Central memory CD8-positive, alpha-beta T cell (primary cell): Measurements from ENCODE around the gene GK2.

ENCODE experiments used
- ATAC-seq: fragments of 150-1000 bp; cut with Tn5 transposase; replicated peaks from 2 replicates; pipeline ENCODE4 v1.10.0; 2022; ENCODE audit warnings: mild to moderate bottlenecking, moderate FRiP score, moderate number of reproducible peaks; ENCODE audit not compliant: poor library complexity, severe bottlenecking; ENCODE audit errors: extremely low read depth
- DNase-seq, 2 donors: peaks; one replicate each; pipeline ENCODE4 v3.0.0; 2021; ENCODE audit warnings: low spot score in 2 of 2
- H3K27ac Mint-ChIP-seq: one replicate; pipeline ENCODE4 v1.8.0; 2022; ENCODE audit warnings: low read depth, mild to moderate bottlenecking, moderate library complexity, mixed read lengths
- H3K27me3 Mint-ChIP-seq: one replicate; pipeline ENCODE4 v1.8.0; 2022; ENCODE audit warnings: mixed read lengths
- H3K36me3 Mint-ChIP-seq: one replicate; pipeline ENCODE4 v1.8.0; 2022; ENCODE audit warnings: mild to moderate bottlenecking, moderate library complexity, mixed read lengths; ENCODE audit not compliant: insufficient read depth
- H3K4me1 Mint-ChIP-seq: one replicate; pipeline ENCODE4 v1.8.0; 2022; ENCODE audit warnings: mixed read lengths
- H3K4me3 Mint-ChIP-seq: one replicate; pipeline ENCODE4 v1.8.0; 2022; ENCODE audit warnings: mild to moderate bottlenecking, moderate library complexity, mixed read lengths
- H3K9me3 Mint-ChIP-seq: one replicate; pipeline ENCODE4 v1.8.0; 2022; ENCODE audit warnings: mixed read lengths

The GK2 gene

DNA sequence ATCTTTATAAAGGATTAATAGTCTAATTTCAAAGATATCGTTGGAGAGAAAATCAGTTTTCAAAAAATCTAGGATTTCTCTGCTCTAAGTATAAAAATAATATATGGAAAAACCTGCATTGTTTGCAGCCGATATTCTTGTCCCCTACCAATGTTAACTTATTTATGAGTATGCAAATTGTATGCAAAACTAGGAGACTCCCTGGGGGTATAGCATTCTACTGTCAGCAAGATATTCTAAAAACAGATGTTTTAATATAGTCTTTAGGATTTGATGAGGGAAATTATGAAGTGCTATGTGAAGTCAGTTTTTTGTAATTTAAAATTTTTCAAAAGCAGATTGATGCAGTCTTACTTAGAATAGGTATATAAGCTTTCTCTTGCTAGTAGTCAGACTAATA lies 40.9 kb downstream of the GK2 start:
- no peak overlapping the region for H3K4me3 Mint-ChIP-seq
- H3K27ac Mint-ChIP-seq: no peak overlapping the region
- H3K36me3 Mint-ChIP-seq: no peaks in the 10 kb centered on the region
- no peak for ATAC-seq
- no peak for DNase-seq
- no peaks in the 10 kb centered on the region for H3K9me3 Mint-ChIP-seq
- H3K4me1 Mint-ChIP-seq: no peaks in the 10 kb centered on the region
- no peaks in the 10 kb centered on the region for H3K27me3 Mint-ChIP-seq

DNA sequence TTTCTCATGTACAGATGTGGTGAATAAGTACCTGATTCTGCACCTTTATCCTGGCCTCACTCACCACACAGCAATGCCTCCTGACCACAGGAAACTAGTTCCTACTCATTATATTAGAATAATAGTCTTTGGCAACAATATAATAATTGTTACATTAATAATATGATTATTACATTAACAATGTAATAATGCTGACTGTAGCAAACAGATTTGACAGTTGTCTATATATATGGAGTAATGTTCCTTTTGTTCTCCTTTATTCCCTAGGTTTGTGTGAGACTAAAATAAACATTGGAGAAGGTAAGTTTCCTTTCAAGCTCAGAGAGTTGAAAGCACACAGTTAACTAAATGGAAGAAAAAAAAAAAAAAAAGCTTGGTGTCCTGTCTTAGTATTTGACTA lies 41.6 kb downstream of the GK2 start:
- DNase-seq: no peak
- Mint-ChIP-seq H3K4me1 (no peaks in the 10 kb centered on the region), H3K27ac (no peak overlapping the region), H3K36me3 (no peaks in the 10 kb centered on the region), H3K4me3 (no peak overlapping the region), H3K27me3 (no peaks in the 10 kb centered on the region), H3K9me3 (no peaks in the 10 kb centered on the region)
- ATAC-seq: no peak

DNA sequence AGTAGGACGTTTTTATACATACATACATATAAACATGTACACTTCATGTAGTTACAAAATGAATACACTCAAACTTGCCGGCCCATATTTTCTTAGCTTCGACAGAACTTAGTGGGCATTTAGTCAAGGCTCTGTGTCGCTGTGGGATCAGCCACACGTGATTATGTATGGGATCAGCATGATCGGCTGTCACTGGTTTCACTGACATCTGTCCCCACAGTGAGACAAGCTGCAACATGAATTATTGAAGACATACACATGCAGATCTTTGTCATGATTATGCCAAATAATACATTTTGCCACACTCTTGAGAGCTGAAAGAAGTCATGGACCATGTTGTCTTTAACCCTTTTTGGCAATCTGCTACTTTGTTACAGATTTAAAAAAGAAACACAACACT lies 44.0 kb downstream of the GK2 start:
- Mint-ChIP-seq H3K4me1 (no peaks in the 10 kb centered on the region), H3K27me3 (no peaks in the 10 kb centered on the region), H3K4me3 (no peak overlapping the region), H3K9me3 (no peaks in the 10 kb centered on the region), H3K27ac (no peak overlapping the region), H3K36me3 (no peaks in the 10 kb centered on the region)
- ATAC-seq: no peak
- DNase-seq: no peak

DNA sequence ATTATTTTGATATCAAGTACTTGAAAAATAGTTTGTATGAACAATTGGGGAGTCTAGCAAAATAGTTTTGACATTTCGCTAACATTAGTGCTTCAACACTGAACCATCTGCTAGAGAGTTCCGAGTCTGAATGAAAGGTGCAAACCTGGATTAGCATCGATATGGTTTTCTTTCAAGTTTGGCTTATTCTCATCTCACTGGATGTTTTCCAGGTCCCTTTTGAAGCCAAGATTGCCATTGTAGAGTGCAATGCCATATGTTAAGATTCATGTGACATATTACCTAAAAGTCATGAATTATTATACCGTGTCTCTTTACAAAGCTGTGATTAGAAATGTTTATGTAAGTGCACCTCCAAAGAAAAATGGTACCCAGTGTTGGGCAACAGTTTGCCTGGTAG lies 45.4 kb downstream of the GK2 start:
- no peaks in the 10 kb centered on the region for H3K36me3 Mint-ChIP-seq
- ATAC-seq (no peak), DNase-seq (no peak)
- no peaks in the 10 kb centered on the region for H3K9me3 Mint-ChIP-seq
- H3K27me3 Mint-ChIP-seq: no peaks in the 10 kb centered on the region
- no peaks in the 10 kb centered on the region for H3K4me1 Mint-ChIP-seq
- no peak overlapping the region for H3K4me3 Mint-ChIP-seq
- no peak overlapping the region for H3K27ac Mint-ChIP-seq

DNA sequence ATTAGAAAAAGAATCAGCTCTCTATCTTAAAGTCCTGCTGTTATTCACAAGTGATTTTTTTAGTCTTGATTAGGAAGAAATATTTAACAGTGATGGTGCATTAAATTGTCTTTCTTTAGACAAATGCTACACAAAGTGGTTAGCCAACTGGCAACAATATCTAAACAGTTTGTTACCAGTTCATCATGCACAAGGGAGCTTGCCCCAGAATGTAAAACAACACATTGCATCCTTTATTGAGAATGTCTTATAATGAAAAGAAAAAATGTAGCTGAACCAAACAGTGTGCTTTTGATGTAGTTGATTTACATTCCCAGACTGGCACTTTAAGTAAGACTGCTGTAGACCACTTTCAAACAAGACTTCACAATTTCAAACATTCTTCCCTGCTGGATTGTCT lies 48.0 kb downstream of the GK2 start:
- H3K4me1 Mint-ChIP-seq: no peaks in the 10 kb centered on the region
- H3K4me3 Mint-ChIP-seq: no peak overlapping the region
- no peaks in the 10 kb centered on the region for H3K27me3 Mint-ChIP-seq
- H3K36me3 Mint-ChIP-seq: no peaks in the 10 kb centered on the region
- H3K27ac Mint-ChIP-seq: no peak overlapping the region
- ATAC-seq (no peak), DNase-seq (no peak)
- no peaks in the 10 kb centered on the region for H3K9me3 Mint-ChIP-seq

DNA sequence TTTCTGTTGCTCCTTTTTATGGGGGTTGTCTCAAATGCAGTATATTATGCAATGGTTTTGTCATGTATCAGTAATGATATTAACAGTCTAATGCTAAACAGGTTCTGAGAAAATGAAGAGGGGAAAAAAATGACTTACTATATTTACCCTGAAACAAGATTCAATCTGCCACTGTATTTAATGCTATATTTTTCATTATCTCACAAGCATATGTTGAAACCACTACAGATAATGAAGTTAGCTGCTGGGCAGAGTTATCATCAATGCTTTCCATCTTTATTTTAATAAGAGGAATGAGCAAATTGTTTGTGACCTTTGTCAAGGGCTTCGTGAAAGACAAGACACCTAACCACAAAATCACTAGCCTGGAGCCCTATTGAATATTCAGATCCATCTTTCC lies 49.6 kb downstream of the GK2 start:
- Mint-ChIP-seq H3K9me3 (no peaks in the 10 kb centered on the region), H3K4me1 (no peaks in the 10 kb centered on the region), H3K27me3 (no peaks in the 10 kb centered on the region), H3K27ac (no peak overlapping the region), H3K36me3 (no peaks in the 10 kb centered on the region), H3K4me3 (no peak overlapping the region)
- DNase-seq (no peak), ATAC-seq (no peak)

DNA sequence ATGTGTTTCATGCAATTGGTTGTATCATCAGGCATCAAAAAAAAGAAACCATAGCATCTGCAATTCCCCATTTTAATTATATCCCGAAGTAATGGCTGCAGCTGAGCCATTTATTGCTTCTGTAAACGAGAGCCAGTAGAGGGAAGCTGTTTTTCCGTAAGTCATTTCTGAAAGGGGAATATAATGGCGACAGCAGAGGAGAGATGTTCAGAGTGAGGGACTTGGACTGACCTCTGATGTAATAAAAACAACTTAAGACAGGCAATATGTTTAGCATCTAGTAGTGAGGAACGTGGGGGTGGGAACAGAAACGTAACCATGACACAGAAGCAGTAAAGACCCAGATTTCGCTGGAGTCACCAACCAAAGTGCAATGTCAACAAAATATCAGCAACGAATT lies 50.7 kb downstream of the GK2 start:
- H3K9me3 Mint-ChIP-seq: no peaks in the 10 kb centered on the region
- no peak overlapping the region for H3K27ac Mint-ChIP-seq
- DNase-seq: no peak
- H3K4me3 Mint-ChIP-seq: no peak overlapping the region
- no peak for ATAC-seq
- H3K4me1 Mint-ChIP-seq: no peaks in the 10 kb centered on the region
- H3K36me3 Mint-ChIP-seq: no peaks in the 10 kb centered on the region
- no peaks in the 10 kb centered on the region for H3K27me3 Mint-ChIP-seq
